ENCODE results near the gene NLK. TPM values are rescaled to one million over a fixed set of nuclear protein-coding genes. Genes with fewer than 3 reads are reported as not detected.
"Not testable (repeated sequence)": the region's sequence is repeated elsewhere in the genome, so short reads cannot be mapped to it uniquely, and the experiment has no call there.

The NLK gene
- total and polyA plus RNA-seq, 2 of the 4 experiments (the other 2 are of a cell fraction) = 15.3 to 23.3 TPM

GRCh38 chr17:28076144-28076543 lies 33.7 kb downstream of the NLK start:
- H2AFZ ChIP-seq (replicated peaks; ENCODE audit: low read length, poor library complexity) = no peak overlapping the region
- H3K4me2 ChIP-seq (ENCODE audit: low read depth, low read length) = no peak overlapping the region
- no peak overlapping the region for H3K4me3 ChIP-seq (ENCODE audit: insufficient read depth, low read depth, low read length)
- no peaks in the 10 kb centered on the region for H3K4me1 ChIP-seq (ENCODE audit: control insufficient read depth, insufficient read depth, low read length)
- H2BK5ac ChIP-seq (ENCODE audit: low read depth, low read length, poor library complexity, severe bottlenecking) = no peak overlapping the region
- peaks cover 2% of the 10 kb centered on the region for H3K9me3 ChIP-seq (ENCODE audit: control insufficient read depth, insufficient read depth, low read length)
- WGBS, 2 experiments (ENCODE audit: extremely low coverage in 2 of 2, insufficient read length in 1 of 2) = no CpG with 5 or more reads among the region's 1 CpG
- H2BK120ac ChIP-seq (ENCODE audit: low read depth, low read length) = no peak overlapping the region
- H2BK20ac ChIP-seq (ENCODE audit: low read depth, low read length) = no peak overlapping the region
- H3K4ac ChIP-seq (ENCODE audit: low read depth, low read length) = no peak overlapping the region
- H4K91ac ChIP-seq (ENCODE audit: insufficient read depth, low read depth, low read length) = no peak overlapping the region
- H3K56ac ChIP-seq (ENCODE audit: extremely low read depth, insufficient read depth, low read length) = no peak overlapping the region
- H2AK5ac ChIP-seq (ENCODE audit: low read depth, low read length) = no peak overlapping the region
- ATAC-seq (ENCODE audit: low read depth) (no peak), DNase-seq (no peak)
- no peak overlapping the region for H4K8ac ChIP-seq (ENCODE audit: low read depth in 2 of 2, low read length in 2 of 2)
- peaks cover 16 to 65% of the 10 kb centered on the region in 2 experiments for H3K79me1 ChIP-seq (ENCODE audit: low read depth in 1 of 2, low read length in 2 of 2)
- no peak overlapping the region for H4K5ac ChIP-seq (ENCODE audit: low read depth, low read length)
- H2AK9ac ChIP-seq (replicated peaks; ENCODE audit: low read depth, low read length, poor library complexity) = no peak overlapping the region
- peaks cover 8% of the 10 kb centered on the region; the same call in 1 of the 2 replicates for H3K9me1 ChIP-seq (ENCODE audit: insufficient read depth, low read length)
- CTCF ChIA-PET = no interaction called here
- H3K36me3 ChIP-seq (ENCODE audit: control insufficient read depth, insufficient read depth, low read length) = peaks cover 2% of the 10 kb centered on the region
- intact Hi-C loops (cut with micrococcal nuclease) = loop anchor here (5.0 kb wide), 1 partner anchor 36 kb away; no protein-coding TSS in a partner anchor
- POLR2A ChIA-PET (ENCODE audit: unreplicated experiment) = no interaction called here
- H2BK15ac ChIP-seq (ENCODE audit: low read depth, low read length) = no peak overlapping the region
- in situ Hi-C loops (cut with MboI; ENCODE audit: low sequenced_read_pairs) = no loop called here
- dilution Hi-C loops (cut with HindIII; ENCODE audit: low sequenced_read_pairs, unreplicated experiment) = no loop called here
- no peak for TF ChIP-seq CHD1 (IDR thresholded peaks at IDR 0.05; ENCODE audit: low read depth, low read length)
- no peak for TF ChIP-seq RCOR1 (IDR thresholded peaks at IDR 0.05; ENCODE audit: insufficient replicate concordance, low read length)
- no peak for TF ChIP-seq FOS (IDR thresholded peaks at IDR 0.05; ENCODE audit: low read depth, low read length)
- TF ChIP-seq ELK1 (IDR thresholded peaks at IDR 0.05; ENCODE audit: borderline replicate concordance, low read depth, low read length) = no peak
- no peak for TF ChIP-seq RAD21 (IDR thresholded peaks at IDR 0.05; ENCODE audit: low read length)
- no peak for TF ChIP-seq MXI1 (IDR thresholded peaks at IDR 0.05; ENCODE audit: borderline replicate concordance, low read depth, low read length)
- no peaks in the 10 kb centered on the region for H3K27me3 ChIP-seq (ENCODE audit: control insufficient read depth, insufficient read depth, low read length)
- H3K18ac ChIP-seq (ENCODE audit: low read depth, low read length) = no peak overlapping the region
- no peak overlapping the region for H3K27ac ChIP-seq (ENCODE audit: insufficient read depth, low read length)
- H3K9ac ChIP-seq (ENCODE audit: low read depth, low read length) = no peak overlapping the region
- H3K14ac ChIP-seq (replicated peaks; ENCODE audit: low read depth, low read length) = no peak overlapping the region
- no TSS peak for BruUV-seq (replicated peaks)
- peaks cover 64% of the 10 kb centered on the region for H4K20me1 ChIP-seq (ENCODE audit: insufficient read depth, low read length)
- no peak overlapping the region for H3K23ac ChIP-seq (ENCODE audit: low read depth, low read length)

DNA sequence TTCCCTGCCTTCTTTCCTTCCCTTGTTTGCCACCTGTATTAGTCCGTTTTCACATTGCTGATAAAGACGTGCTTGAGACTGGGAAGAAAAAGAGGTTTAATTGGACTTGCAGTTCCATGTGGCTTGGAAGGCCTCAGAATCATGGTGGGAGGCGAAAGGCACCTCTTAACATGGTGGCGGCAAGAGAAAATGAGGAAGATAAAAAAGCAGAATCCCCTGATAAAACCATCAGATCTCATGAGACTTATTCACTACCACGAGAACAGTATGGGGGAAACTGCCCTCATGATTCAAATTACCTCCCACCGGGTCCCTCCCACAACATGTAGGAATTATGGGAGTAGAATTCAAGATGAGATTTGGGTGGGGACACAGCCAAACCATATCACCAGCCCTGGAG lies 34.7 kb downstream of the NLK start:
- H3K4me3 ChIP-seq (ENCODE audit: insufficient read depth, low read depth, low read length); H3K9ac ChIP-seq (ENCODE audit: low read depth, low read length); H4K5ac ChIP-seq (ENCODE audit: low read depth, low read length); ATAC-seq (ENCODE audit: low read depth); in situ Hi-C loops (cut with MboI; ENCODE audit: low sequenced_read_pairs); H2AFZ ChIP-seq (replicated peaks; ENCODE audit: low read length, poor library complexity); POLR2A ChIA-PET (ENCODE audit: unreplicated experiment); H3K27ac ChIP-seq (ENCODE audit: insufficient read depth, low read length); H3K14ac ChIP-seq (replicated peaks; ENCODE audit: low read depth, low read length); H2BK5ac ChIP-seq (ENCODE audit: low read depth, low read length, poor library complexity, severe bottlenecking); H3K4me2 ChIP-seq (ENCODE audit: low read depth, low read length); H2AK9ac ChIP-seq (replicated peaks; ENCODE audit: low read depth, low read length, poor library complexity); H3K27me3 ChIP-seq (ENCODE audit: control insufficient read depth, insufficient read depth, low read length); H4K91ac ChIP-seq (ENCODE audit: insufficient read depth, low read depth, low read length); BruUV-seq (replicated peaks); H3K56ac ChIP-seq (ENCODE audit: extremely low read depth, insufficient read depth, low read length); H3K9me3 ChIP-seq (ENCODE audit: control insufficient read depth, insufficient read depth, low read length); CTCF ChIA-PET; H2BK20ac ChIP-seq (ENCODE audit: low read depth, low read length); H3K4ac ChIP-seq (ENCODE audit: low read depth, low read length); H3K36me3 ChIP-seq (ENCODE audit: control insufficient read depth, insufficient read depth, low read length); dilution Hi-C loops (cut with HindIII; ENCODE audit: low sequenced_read_pairs, unreplicated experiment); H2BK15ac ChIP-seq (ENCODE audit: low read depth, low read length); H4K8ac ChIP-seq (ENCODE audit: low read depth in 2 of 2, low read length in 2 of 2); H3K18ac ChIP-seq (ENCODE audit: low read depth, low read length); H2BK120ac ChIP-seq (ENCODE audit: low read depth, low read length); H2AK5ac ChIP-seq (ENCODE audit: low read depth, low read length); DNase-seq; H3K23ac ChIP-seq (ENCODE audit: low read depth, low read length); H3K4me1 ChIP-seq (ENCODE audit: control insufficient read depth, insufficient read depth, low read length): not testable (repeated sequence)
- Histone ChIP-seq H3K79me1 (ENCODE audit: low read depth in 1 of 2, low read length in 2 of 2) (peaks cover 24 to 67% of the 10 kb centered on the region in 2 experiments), H4K20me1 (ENCODE audit: insufficient read depth, low read length) (peaks cover 65% of the 10 kb centered on the region), H3K9me1 (ENCODE audit: insufficient read depth, low read length) (peaks cover 14% of the 10 kb centered on the region; the same call in 1 of the 2 replicates)
- WGBS, 2 experiments (ENCODE audit: extremely low coverage in 2 of 2, insufficient read length in 1 of 2) = no CpG with 5 or more reads among the region's 6 CpGs
- intact Hi-C loops (cut with micrococcal nuclease) = loop anchor here (5.0 kb wide), 1 partner anchor 35 kb away; no protein-coding TSS in a partner anchor

Data from IMR-90 (cell line).